Fibroblast of skin of left quadriceps (primary cell): ENCODE results near the gene CAPN12.
A peak's percentile ranks its signal among the peaks of the same experiment; 100 is the strongest.
"Not testable (repeated sequence)": the region's sequence is repeated elsewhere in the genome, so short reads cannot be mapped to it uniquely, and the experiment has no call there.

Source experiments
- DNase-seq, 2 experiments: peaks; one replicate each; pipeline ENCODE4 v3.0.0-alpha.2; 2013; ENCODE audit warnings: low read depth in 2 of 2

The CAPN12 gene

GRCh38 chr19:38770228-38770948, 26.1 kb upstream of the CAPN12 start:
- not testable (repeated sequence) for DNase-seq

- DNase-seq, result peak; percentile 26 to 27
Measured at GRCh38 chr19:38769635-38770211, 25.4 kb upstream of the CAPN12 start.

- DNase-seq, result no peak
Measured at GRCh38 chr19:38766276-38767047, 22.2 kb upstream of the CAPN12 start.

- DNase-seq, result no peak
Measured at GRCh38 chr19:38765214-38765613, 20.9 kb upstream of the CAPN12 start.

- no peak for DNase-seq
Measured at GRCh38 chr19:38763795-38764220, 19.5 kb upstream of the CAPN12 start.

GRCh38 chr19:38761884-38762389, 17.7 kb upstream of the CAPN12 start:
- DNase-seq, result not testable (repeated sequence)

- DNase-seq, result not testable (repeated sequence)
Measured at GRCh38 chr19:38760805-38761517, 16.7 kb upstream of the CAPN12 start.

- DNase-seq, result no peak
Measured at GRCh38 chr19:38759590-38760003, 15.3 kb upstream of the CAPN12 start.

GRCh38 chr19:38754196-38754595, 9.9 kb upstream of the CAPN12 start:
- DNase-seq, result not testable (repeated sequence)

GRCh38 chr19:38753783-38754182, 9.5 kb upstream of the CAPN12 start:
- DNase-seq, result not testable (repeated sequence)

- DNase-seq, result no peak
Measured at GRCh38 chr19:38745316-38745715, 1.0 kb upstream of the CAPN12 start.

- no peak for DNase-seq
Measured at GRCh38 chr19:38744874-38745273, 600 bp upstream of the CAPN12 start.

GRCh38 chr19:38743394-38744297, 628 bp downstream of the CAPN12 start:
- no peak for DNase-seq

- DNase-seq, result no peak
Measured at GRCh38 chr19:38742906-38743305, 1.4 kb downstream of the CAPN12 start.

- no peak for DNase-seq
Measured at GRCh38 chr19:38742296-38742695, 2.0 kb downstream of the CAPN12 start.

GRCh38 chr19:38741670-38742069, 2.6 kb downstream of the CAPN12 start:
- no peak for DNase-seq

GRCh38 chr19:38740932-38741331, 3.3 kb downstream of the CAPN12 start:
- DNase-seq, result no peak

GRCh38 chr19:38740257-38740592, 4.0 kb downstream of the CAPN12 start:
- no peak for DNase-seq

GRCh38 chr19:38739440-38740256, 4.6 kb downstream of the CAPN12 start:
- no peak for DNase-seq
